BE2C (cell line): ENCODE measurements around the gene EDIL3.

Experiments used
- DNase-seq: peaks from one replicate; pipeline ENCODE4 v3.0.0-alpha.2; 2020
- H3K27me3 ChIP-seq: fragments of 250-450 bp; sonication (Bioruptor Pico); 2 replicates; pipeline ENCODE4 v1.5.1; 2020; ENCODE audit warnings: mild to moderate bottlenecking
- H3K36me3 ChIP-seq: fragments of 250-450 bp; sonication (Bioruptor Pico); 2 replicates; pipeline ENCODE4 v1.5.1; 2020; ENCODE audit warnings: mild to moderate bottlenecking
- H3K4me1 ChIP-seq: fragments of 250-450 bp; sonication (Bioruptor Pico); 2 replicates; pipeline ENCODE4 v1.5.1; 2020
- H3K4me3 ChIP-seq: 2 replicates; pipeline ENCODE4 v1.5.1; 2011; ENCODE audit warnings: low read depth, low read length
- H3K9me3 ChIP-seq: fragments of 250-450 bp; sonication (Bioruptor Pico); 2 replicates; pipeline ENCODE4 v1.5.1; 2020
- TF ChIP-seq, protein P1 (sequence below): IDR thresholded peaks from 2 replicates; pipeline ENCODE4 v1.5.1; 2012; ENCODE audit warnings: mild to moderate bottlenecking, low read depth, low read length

The EDIL3 gene

DNA sequence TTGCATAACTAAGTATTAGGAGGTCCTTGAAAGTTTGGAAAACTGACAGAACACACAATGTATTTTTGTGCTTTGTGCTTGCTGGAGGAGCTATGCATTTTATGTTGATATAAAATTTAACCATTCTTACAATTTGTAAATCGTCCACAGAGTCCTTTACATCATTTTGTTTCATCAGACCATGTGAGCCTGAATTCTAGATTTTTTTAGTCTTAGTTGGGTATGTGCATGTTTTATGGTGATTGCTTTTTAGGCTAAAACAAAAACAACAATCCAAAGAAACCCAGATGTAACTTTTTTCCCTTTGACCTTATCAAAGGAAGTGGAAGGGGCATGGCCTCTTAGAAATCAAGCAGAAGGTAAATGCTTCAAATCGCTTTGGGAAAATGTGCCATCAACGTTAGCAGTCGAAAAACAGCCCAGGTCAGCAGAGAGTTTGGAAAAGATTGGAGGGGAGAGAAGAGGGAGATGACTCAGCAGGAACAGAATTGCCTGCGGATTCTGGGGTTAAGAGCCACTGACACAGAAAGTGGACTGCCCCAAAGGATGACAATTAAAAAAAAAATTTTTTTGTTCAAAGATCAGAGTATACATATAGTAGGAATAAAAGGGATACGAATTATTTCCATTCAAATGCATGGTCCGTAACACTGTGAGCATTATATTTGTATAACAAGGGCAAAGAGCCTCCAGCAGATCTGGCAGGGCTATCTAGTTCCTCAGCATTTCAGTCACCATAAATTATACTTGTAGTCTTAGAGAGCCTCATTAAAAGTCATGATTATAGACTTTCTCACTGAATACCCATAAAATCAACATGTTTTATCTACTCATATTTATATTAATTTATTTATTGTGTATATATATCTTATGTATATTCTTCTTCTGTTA lies 410.5 kb downstream of the EDIL3 start:
- Histone ChIP-seq H3K4me1 (peaks cover 26% of the 10 kb centered on the region), H3K36me3 (no peaks in the 10 kb centered on the region), H3K27me3 (no peaks in the 10 kb centered on the region), H3K4me3 (no peak overlapping the region), H3K9me3 (no peaks in the 10 kb centered on the region)
- peak; percentile 10 for DNase-seq
- TF ChIP-seq, protein P1, sequence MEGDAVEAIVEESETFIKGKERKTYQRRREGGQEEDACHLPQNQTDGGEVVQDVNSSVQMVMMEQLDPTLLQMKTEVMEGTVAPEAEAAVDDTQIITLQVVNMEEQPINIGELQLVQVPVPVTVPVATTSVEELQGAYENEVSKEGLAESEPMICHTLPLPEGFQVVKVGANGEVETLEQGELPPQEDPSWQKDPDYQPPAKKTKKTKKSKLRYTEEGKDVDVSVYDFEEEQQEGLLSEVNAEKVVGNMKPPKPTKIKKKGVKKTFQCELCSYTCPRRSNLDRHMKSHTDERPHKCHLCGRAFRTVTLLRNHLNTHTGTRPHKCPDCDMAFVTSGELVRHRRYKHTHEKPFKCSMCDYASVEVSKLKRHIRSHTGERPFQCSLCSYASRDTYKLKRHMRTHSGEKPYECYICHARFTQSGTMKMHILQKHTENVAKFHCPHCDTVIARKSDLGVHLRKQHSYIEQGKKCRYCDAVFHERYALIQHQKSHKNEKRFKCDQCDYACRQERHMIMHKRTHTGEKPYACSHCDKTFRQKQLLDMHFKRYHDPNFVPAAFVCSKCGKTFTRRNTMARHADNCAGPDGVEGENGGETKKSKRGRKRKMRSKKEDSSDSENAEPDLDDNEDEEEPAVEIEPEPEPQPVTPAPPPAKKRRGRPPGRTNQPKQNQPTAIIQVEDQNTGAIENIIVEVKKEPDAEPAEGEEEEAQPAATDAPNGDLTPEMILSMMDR = no peak

DNA sequence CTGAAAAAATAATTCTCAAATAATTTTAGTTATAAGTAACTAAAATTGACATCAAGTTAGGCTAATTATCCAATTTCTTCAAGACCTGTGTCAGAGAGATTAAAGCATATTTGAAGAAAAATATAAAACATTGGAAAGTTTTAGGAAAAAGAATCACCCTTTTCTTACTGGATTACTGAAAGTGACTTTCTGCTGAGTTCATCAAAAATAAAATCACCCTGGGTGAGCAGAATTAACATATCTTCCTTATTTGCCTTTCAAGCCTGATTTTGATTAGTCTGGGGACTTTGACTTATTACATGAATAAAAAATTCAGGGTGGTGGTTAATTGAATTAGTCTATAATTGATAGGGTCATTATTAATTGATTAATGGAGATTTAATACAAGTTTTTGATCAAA lies 411.8 kb downstream of the EDIL3 start:
- no peaks in the 10 kb centered on the region for H3K9me3 ChIP-seq
- H3K4me1 ChIP-seq = peaks cover 26% of the 10 kb centered on the region
- no peak overlapping the region for H3K4me3 ChIP-seq
- H3K27me3 ChIP-seq = no peaks in the 10 kb centered on the region
- H3K36me3 ChIP-seq = no peaks in the 10 kb centered on the region
- DNase-seq = no peak
- TF ChIP-seq, protein P1 = no peak

DNA sequence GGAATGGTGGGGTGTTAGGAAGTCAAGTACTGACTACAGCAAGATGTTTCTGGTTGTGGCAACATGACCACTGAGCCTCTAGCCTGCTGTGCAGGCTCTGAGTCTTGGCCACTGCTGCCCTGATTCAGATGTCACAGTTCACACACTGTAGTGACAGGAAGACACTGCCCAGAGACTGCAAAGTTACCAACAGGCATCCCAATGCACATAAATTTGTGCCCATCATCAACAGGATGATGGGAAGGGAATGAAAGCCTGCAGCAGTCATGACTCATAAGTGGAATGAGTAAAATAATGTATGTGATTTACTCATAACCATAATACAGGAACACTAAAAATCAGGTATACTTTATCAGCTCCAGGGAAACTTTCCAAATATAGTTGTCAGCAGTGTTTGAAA lies 412.4 kb downstream of the EDIL3 start:
- no peak overlapping the region for H3K4me3 ChIP-seq
- peak; percentile 68 for DNase-seq

DNA sequence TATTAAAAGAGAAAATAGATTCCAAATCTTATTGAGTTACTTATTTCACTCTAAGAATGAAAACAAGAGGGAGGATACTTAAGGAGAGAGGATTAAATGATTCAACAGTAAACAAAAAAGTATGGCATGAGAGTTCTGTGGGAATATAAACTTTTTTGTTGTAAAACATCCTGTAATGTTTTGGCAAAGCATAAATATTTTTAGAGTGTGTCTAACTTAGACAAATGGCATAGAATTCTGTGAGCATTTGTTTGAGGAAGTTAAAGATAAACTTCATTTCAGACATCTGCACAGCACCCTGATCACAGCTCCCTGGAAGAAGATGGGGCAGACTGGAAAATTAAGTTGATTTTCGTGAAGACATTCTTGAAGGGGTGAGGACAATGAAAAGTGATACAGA lies 417.3 kb downstream of the EDIL3 start:
- TF ChIP-seq, protein P1 = no peak
- Histone ChIP-seq H3K9me3 (no peaks in the 10 kb centered on the region), H3K4me1 (peaks cover 4% of the 10 kb centered on the region), H3K4me3 (no peak overlapping the region), H3K27me3 (no peaks in the 10 kb centered on the region), H3K36me3 (no peaks in the 10 kb centered on the region)
- no peak for DNase-seq

More for the DNA sequence above, 412.4 kb downstream of the EDIL3 start:
- TF ChIP-seq, protein P1 = no peak
- Histone ChIP-seq H3K4me1 (peaks cover 26% of the 10 kb centered on the region), H3K9me3 (no peaks in the 10 kb centered on the region), H3K27me3 (no peaks in the 10 kb centered on the region), H3K36me3 (no peaks in the 10 kb centered on the region)

DNA sequence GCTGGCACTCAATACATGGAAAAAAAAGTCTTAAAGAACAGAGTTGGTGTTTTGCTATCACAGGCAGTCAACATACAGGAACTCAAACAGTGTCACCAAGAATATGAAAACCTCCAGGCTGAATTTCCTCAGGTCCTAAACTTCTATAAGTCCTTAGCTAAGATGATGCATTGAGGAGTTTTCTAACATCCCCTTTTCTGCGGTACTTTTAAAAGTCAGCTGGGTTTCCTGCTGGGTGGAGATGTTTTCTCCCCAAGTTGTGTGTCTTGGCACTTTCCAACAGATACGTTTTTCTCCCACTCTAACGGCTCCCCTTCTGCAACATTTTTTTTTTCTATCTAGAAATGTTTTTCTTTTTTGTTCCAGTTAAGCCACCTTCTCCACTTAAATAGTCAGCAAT lies 419.2 kb downstream of the EDIL3 start:
- Histone ChIP-seq H3K9me3 (no peaks in the 10 kb centered on the region), H3K36me3 (no peaks in the 10 kb centered on the region), H3K4me1 (no peaks in the 10 kb centered on the region; the same call in 1 of the 2 replicates), H3K27me3 (no peaks in the 10 kb centered on the region), H3K4me3 (no peak overlapping the region)
- TF ChIP-seq, protein P1 = no peak
- no peak for DNase-seq

DNA sequence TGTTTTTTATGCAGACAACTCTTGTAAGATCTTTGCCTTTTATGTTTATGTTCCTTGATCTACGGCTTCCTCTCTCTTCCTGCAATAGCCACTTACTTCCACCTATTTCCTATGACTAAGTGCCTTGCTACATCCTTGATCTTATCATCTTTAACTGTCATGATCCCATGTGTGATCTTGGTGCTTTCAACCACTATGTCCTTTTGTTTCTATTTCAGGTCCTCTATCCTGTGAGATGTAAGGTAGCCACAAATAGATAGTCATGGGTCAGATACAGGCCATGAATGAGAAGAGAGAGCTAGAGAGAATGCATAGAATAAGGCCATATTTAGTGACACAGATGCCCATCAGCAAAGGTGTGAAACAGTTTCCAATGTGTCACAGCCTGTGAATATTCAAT lies 420.4 kb downstream of the EDIL3 start:
- no peak for DNase-seq
- TF ChIP-seq, protein P1 = no peak
- H3K4me1 ChIP-seq = no peaks in the 10 kb centered on the region; the same call in 1 of the 2 replicates
- no peaks in the 10 kb centered on the region for H3K27me3 ChIP-seq
- H3K9me3 ChIP-seq = no peaks in the 10 kb centered on the region
- no peak overlapping the region for H3K4me3 ChIP-seq
- no peaks in the 10 kb centered on the region for H3K36me3 ChIP-seq
